ENCODE data around the gene KLF18.
"Not testable (repeated sequence)": the region's sequence is repeated elsewhere in the genome, so short reads cannot be mapped to it uniquely, and the experiment has no call there.

KLF18 gene

GRCh38 chr1:44129616-44130500 lies 11.6 kb downstream of the KLF18 start:
- H3K4me1 ChIP-seq (ENCODE audit: control insufficient read depth, insufficient read depth, low read length), result no peaks in the 10 kb centered on the region
- H3K27ac ChIP-seq (ENCODE audit: insufficient read depth, low read depth, low read length, poor library complexity, severe bottlenecking), result no peak overlapping the region
- no peak overlapping the region for H3K4me3 ChIP-seq (ENCODE audit: insufficient read depth, low read depth, low read length)
- 91 to 93% methylated on average over 16 of the region's 16 CpGs for WGBS, 2 experiments
- no peaks in the 10 kb centered on the region for H3K9me3 ChIP-seq (ENCODE audit: control insufficient read depth, low read length)
- no peaks in the 10 kb centered on the region for H3K27me3 ChIP-seq (ENCODE audit: control insufficient read depth, insufficient read depth, low read length, poor library complexity, severe bottlenecking)
- no peaks in the 10 kb centered on the region for H3K36me3 ChIP-seq (ENCODE audit: control insufficient read depth, insufficient read depth, low read length)

GRCh38 chr1:44120398-44120949 lies 21.0 kb downstream of the KLF18 start:
- no peaks in the 10 kb centered on the region for H3K4me1 ChIP-seq (ENCODE audit: control insufficient read depth, insufficient read depth, low read length)
- H3K27me3 ChIP-seq (ENCODE audit: control insufficient read depth, insufficient read depth, low read length, poor library complexity, severe bottlenecking), result no peaks in the 10 kb centered on the region
- no peak overlapping the region for H3K4me3 ChIP-seq (ENCODE audit: insufficient read depth, low read depth, low read length)
- no peak overlapping the region for H3K27ac ChIP-seq (ENCODE audit: insufficient read depth, low read depth, low read length, poor library complexity, severe bottlenecking)
- H3K36me3 ChIP-seq (ENCODE audit: control insufficient read depth, insufficient read depth, low read length), result no peaks in the 10 kb centered on the region
- no peaks in the 10 kb centered on the region for H3K9me3 ChIP-seq (ENCODE audit: control insufficient read depth, low read length)
- 88 to 94% methylated on average over 5 of the region's 5 CpGs for WGBS, 2 experiments

- no peaks in the 10 kb centered on the region for H3K9me3 ChIP-seq (ENCODE audit: control insufficient read depth, low read length)
- WGBS, 2 experiments, result 76 to 79% methylated on average over 6 of the region's 6 CpGs
- no peak overlapping the region for H3K4me3 ChIP-seq (ENCODE audit: insufficient read depth, low read depth, low read length)
- no peaks in the 10 kb centered on the region for H3K27me3 ChIP-seq (ENCODE audit: control insufficient read depth, insufficient read depth, low read length, poor library complexity, severe bottlenecking)
- no peaks in the 10 kb centered on the region for H3K4me1 ChIP-seq (ENCODE audit: control insufficient read depth, insufficient read depth, low read length)
- no peaks in the 10 kb centered on the region for H3K36me3 ChIP-seq (ENCODE audit: control insufficient read depth, insufficient read depth, low read length)
- no peak overlapping the region for H3K27ac ChIP-seq (ENCODE audit: insufficient read depth, low read depth, low read length, poor library complexity, severe bottlenecking)
Measured at GRCh38 chr1:44119525-44119924, 21.9 kb downstream of the KLF18 start.

GRCh38 chr1:44118682-44119081 lies 22.7 kb downstream of the KLF18 start, which contains the start of gene KLF17:
KLF17 (plus strand) TSS chr1:44118821; CDS start chr1:44118908, 87 bp downstream.
- Histone ChIP-seq H3K27ac (ENCODE audit: insufficient read depth, low read depth, low read length, poor library complexity, severe bottlenecking) (no peak within 1 kb of the TSS), H3K4me1 (ENCODE audit: control insufficient read depth, insufficient read depth, low read length) (no peaks in the 10 kb centered on the region), H3K4me3 (ENCODE audit: insufficient read depth, low read depth, low read length) (no peak within 1 kb of the TSS), H3K27me3 (ENCODE audit: control insufficient read depth, insufficient read depth, low read length, poor library complexity, severe bottlenecking) (no peaks in the 10 kb centered on the region), H3K36me3 (ENCODE audit: control insufficient read depth, insufficient read depth, low read length) (no peaks in the 10 kb centered on the region), H3K9me3 (ENCODE audit: control insufficient read depth, low read length) (no peaks in the 10 kb centered on the region)
- 97% methylated on average over 25 of the region's 25 CpGs for WGBS, 2 experiments

GRCh38 chr1:44117272-44117671 lies 24.2 kb downstream of the KLF18 start:
- H3K4me3 ChIP-seq (ENCODE audit: insufficient read depth, low read depth, low read length); H3K9me3 ChIP-seq (ENCODE audit: control insufficient read depth, low read length); H3K27ac ChIP-seq (ENCODE audit: insufficient read depth, low read depth, low read length, poor library complexity, severe bottlenecking); H3K27me3 ChIP-seq (ENCODE audit: control insufficient read depth, insufficient read depth, low read length, poor library complexity, severe bottlenecking); H3K36me3 ChIP-seq (ENCODE audit: control insufficient read depth, insufficient read depth, low read length); H3K4me1 ChIP-seq (ENCODE audit: control insufficient read depth, insufficient read depth, low read length): not testable (repeated sequence)
- WGBS, 2 experiments, result 91 to 96% methylated on average over 10 of the region's 10 CpGs

- no peak overlapping the region for H3K27ac ChIP-seq (ENCODE audit: insufficient read depth, low read depth, low read length, poor library complexity, severe bottlenecking)
- no peaks in the 10 kb centered on the region for H3K27me3 ChIP-seq (ENCODE audit: control insufficient read depth, insufficient read depth, low read length, poor library complexity, severe bottlenecking)
- H3K4me1 ChIP-seq (ENCODE audit: control insufficient read depth, insufficient read depth, low read length), result no peaks in the 10 kb centered on the region
- H3K4me3 ChIP-seq (ENCODE audit: insufficient read depth, low read depth, low read length), result no peak overlapping the region
- no peaks in the 10 kb centered on the region for H3K36me3 ChIP-seq (ENCODE audit: control insufficient read depth, insufficient read depth, low read length)
- WGBS, 2 experiments, result 91 to 96% methylated on average over 7 of the region's 7 CpGs
- no peaks in the 10 kb centered on the region for H3K9me3 ChIP-seq (ENCODE audit: control insufficient read depth, low read length)
Measured at GRCh38 chr1:44114098-44114497, 27.3 kb downstream of the KLF18 start.

- WGBS, 2 experiments, result 80 to 86% methylated on average over 2 of the region's 2 CpGs
- no peaks in the 10 kb centered on the region for H3K36me3 ChIP-seq (ENCODE audit: control insufficient read depth, insufficient read depth, low read length)
- no peak overlapping the region for H3K27ac ChIP-seq (ENCODE audit: insufficient read depth, low read depth, low read length, poor library complexity, severe bottlenecking)
- no peaks in the 10 kb centered on the region for H3K27me3 ChIP-seq (ENCODE audit: control insufficient read depth, insufficient read depth, low read length, poor library complexity, severe bottlenecking)
- H3K4me1 ChIP-seq (ENCODE audit: control insufficient read depth, insufficient read depth, low read length), result no peaks in the 10 kb centered on the region
- no peaks in the 10 kb centered on the region for H3K9me3 ChIP-seq (ENCODE audit: control insufficient read depth, low read length)
- H3K4me3 ChIP-seq (ENCODE audit: insufficient read depth, low read depth, low read length), result no peak overlapping the region
Measured at GRCh38 chr1:44113095-44113609, 28.3 kb downstream of the KLF18 start.

- WGBS, 2 experiments, result 88 to 92% methylated on average over 3 of the region's 3 CpGs
- Histone ChIP-seq H3K9me3 (ENCODE audit: control insufficient read depth, low read length) (no peaks in the 10 kb centered on the region), H3K27me3 (ENCODE audit: control insufficient read depth, insufficient read depth, low read length, poor library complexity, severe bottlenecking) (no peaks in the 10 kb centered on the region), H3K36me3 (ENCODE audit: control insufficient read depth, insufficient read depth, low read length) (no peaks in the 10 kb centered on the region), H3K27ac (ENCODE audit: insufficient read depth, low read depth, low read length, poor library complexity, severe bottlenecking) (no peak overlapping the region), H3K4me3 (ENCODE audit: insufficient read depth, low read depth, low read length) (no peak overlapping the region), H3K4me1 (ENCODE audit: control insufficient read depth, insufficient read depth, low read length) (no peaks in the 10 kb centered on the region)
Measured at GRCh38 chr1:44112486-44112885, 28.9 kb downstream of the KLF18 start.

GRCh38 chr1:44111861-44112260 lies 29.6 kb downstream of the KLF18 start:
- Histone ChIP-seq H3K9me3 (ENCODE audit: control insufficient read depth, low read length) (no peaks in the 10 kb centered on the region), H3K27ac (ENCODE audit: insufficient read depth, low read depth, low read length, poor library complexity, severe bottlenecking) (no peak overlapping the region), H3K36me3 (ENCODE audit: control insufficient read depth, insufficient read depth, low read length) (no peaks in the 10 kb centered on the region), H3K27me3 (ENCODE audit: control insufficient read depth, insufficient read depth, low read length, poor library complexity, severe bottlenecking) (no peaks in the 10 kb centered on the region), H3K4me1 (ENCODE audit: control insufficient read depth, insufficient read depth, low read length) (no peaks in the 10 kb centered on the region), H3K4me3 (ENCODE audit: insufficient read depth, low read depth, low read length) (no peak overlapping the region)
- WGBS, 2 experiments, result 93 to 95% methylated on average over 4 of the region's 4 CpGs

GRCh38 chr1:44110916-44111315 lies 30.5 kb downstream of the KLF18 start:
- Histone ChIP-seq H3K27me3 (ENCODE audit: control insufficient read depth, insufficient read depth, low read length, poor library complexity, severe bottlenecking) (no peaks in the 10 kb centered on the region), H3K9me3 (ENCODE audit: control insufficient read depth, low read length) (no peaks in the 10 kb centered on the region), H3K4me3 (ENCODE audit: insufficient read depth, low read depth, low read length) (no peak overlapping the region), H3K27ac (ENCODE audit: insufficient read depth, low read depth, low read length, poor library complexity, severe bottlenecking) (no peak overlapping the region), H3K36me3 (ENCODE audit: control insufficient read depth, insufficient read depth, low read length) (no peaks in the 10 kb centered on the region), H3K4me1 (ENCODE audit: control insufficient read depth, insufficient read depth, low read length) (no peaks in the 10 kb centered on the region)
- whole genome bisulfite sequencing, 2 experiments, result 91 to 92% methylated on average over 5 of the region's 5 CpGs
